ENCODE data around the gene TGFBR2. TPM values are rescaled to one million over a fixed set of nuclear protein-coding genes. Genes with fewer than 3 reads are reported as not detected.

TGFBR2 gene
- total and polyA plus RNA-seq, 2 experiments from 2014 or later: 4.7 to 13.0 TPM

- Histone ChIP-seq H3K4me3 (no peak overlapping the region), H3K4me2 (peak overlapping the region; percentile 5; the same call in 1 of the 2 replicates), H3K4me1 (ENCODE audit: insufficient read depth) (peaks cover 71% of the 10 kb centered on the region), H3K36me3 (ENCODE audit: insufficient read depth) (no peaks in the 10 kb centered on the region), H2AFZ (no peak overlapping the region), H3F3A (replicated peaks; ENCODE audit: low read depth) (no peaks in the 10 kb centered on the region), H3K27me3 (ENCODE audit: insufficient read depth) (no peaks in the 10 kb centered on the region), H3K9me2 (ENCODE audit: insufficient read depth) (no peaks in the 10 kb centered on the region), H3K79me2 (replicated peaks; ENCODE audit: insufficient read depth) (no peaks in the 10 kb centered on the region; the same call in 1 of the 2 replicates), H4K20me1 (replicated peaks; ENCODE audit: insufficient read depth) (no peaks in the 10 kb centered on the region), H3K27ac (ENCODE audit: low read depth) (no peak overlapping the region)
- TF ChIP-seq CREB1 (CRISPR knock-in tag; IDR thresholded peaks at IDR 0.05; ENCODE audit: low read depth): no peak
- TF ChIP-seq POLR2AphosphoS5 (IDR thresholded peaks at IDR 0.05; ENCODE audit: low read depth): no peak
- no peak for TF ChIP-seq ZNF462 (CRISPR knock-in tag; IDR thresholded peaks at IDR 0.05)
- no peak for TF ChIP-seq JUNB (IDR thresholded peaks at IDR 0.05; ENCODE audit: unreplicated experiment)
- no peak for TF ChIP-seq ZNF114 (CRISPR knock-in tag; IDR thresholded peaks at IDR 0.05)
- no peak for TF ChIP-seq EZH2phosphoT487 (IDR thresholded peaks at IDR 0.05; ENCODE audit: unreplicated experiment)
- TF ChIP-seq CTCF (conservative IDR thresholded peaks at IDR 0.05; ENCODE audit: low read depth in 2 of 2): no peak
- TF ChIP-seq STAT1 (IDR thresholded peaks at IDR 0.05; ENCODE audit: unreplicated experiment): no peak
- no peak for TF ChIP-seq ETS1 (IDR thresholded peaks at IDR 0.05)
- TF ChIP-seq REST (IDR thresholded peaks at IDR 0.05; ENCODE audit: unreplicated experiment): no peak
- ATAC-seq (no peak), DNase-seq (ENCODE audit: low spot score) (no peak)
- H3K9me3 Mint-ChIP-seq: no peaks in the 10 kb centered on the region
- H3K36me3 Mint-ChIP-seq (ENCODE audit: low read depth): no peaks in the 10 kb centered on the region; the same call in 2 of the 3 replicates
- H3K4me3 Mint-ChIP-seq: no peak overlapping the region
- H3K4me1 Mint-ChIP-seq: peaks cover 76% of the 10 kb centered on the region
- no peak overlapping the region for H3K27ac Mint-ChIP-seq
- H3K27me3 Mint-ChIP-seq (ENCODE audit: insufficient read depth, low read depth, poor library complexity): peaks cover 2% of the 10 kb centered on the region
Measured at GRCh38 chr3:30662836-30663235, 56.4 kb downstream of the TGFBR2 start.

Measured in GM23338 (cell line).